ENCODE data around the gene KCNN3.

The KCNN3 gene

DNA sequence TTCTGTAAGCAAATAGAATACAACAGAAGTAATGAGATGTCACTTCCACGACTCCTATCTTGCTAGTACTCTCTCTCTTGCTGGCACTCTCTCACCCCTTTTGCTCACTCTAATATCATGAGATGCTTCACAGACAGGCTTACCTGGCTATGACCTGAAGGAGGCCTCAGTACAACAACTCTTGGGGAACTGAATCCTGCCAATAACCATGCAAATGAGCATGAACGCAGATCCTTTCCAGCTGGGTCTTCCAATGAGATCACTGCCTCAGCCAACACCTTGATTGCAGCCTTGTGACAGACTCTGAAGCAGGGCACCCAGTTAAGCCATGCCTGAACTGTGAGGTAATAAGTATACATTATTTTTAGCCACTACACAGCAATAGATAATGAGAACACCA lies 209.0 kb downstream of the KCNN3 start:
- DNase-seq (ENCODE audit: low read depth in 2 of 2) = no peak

DNA sequence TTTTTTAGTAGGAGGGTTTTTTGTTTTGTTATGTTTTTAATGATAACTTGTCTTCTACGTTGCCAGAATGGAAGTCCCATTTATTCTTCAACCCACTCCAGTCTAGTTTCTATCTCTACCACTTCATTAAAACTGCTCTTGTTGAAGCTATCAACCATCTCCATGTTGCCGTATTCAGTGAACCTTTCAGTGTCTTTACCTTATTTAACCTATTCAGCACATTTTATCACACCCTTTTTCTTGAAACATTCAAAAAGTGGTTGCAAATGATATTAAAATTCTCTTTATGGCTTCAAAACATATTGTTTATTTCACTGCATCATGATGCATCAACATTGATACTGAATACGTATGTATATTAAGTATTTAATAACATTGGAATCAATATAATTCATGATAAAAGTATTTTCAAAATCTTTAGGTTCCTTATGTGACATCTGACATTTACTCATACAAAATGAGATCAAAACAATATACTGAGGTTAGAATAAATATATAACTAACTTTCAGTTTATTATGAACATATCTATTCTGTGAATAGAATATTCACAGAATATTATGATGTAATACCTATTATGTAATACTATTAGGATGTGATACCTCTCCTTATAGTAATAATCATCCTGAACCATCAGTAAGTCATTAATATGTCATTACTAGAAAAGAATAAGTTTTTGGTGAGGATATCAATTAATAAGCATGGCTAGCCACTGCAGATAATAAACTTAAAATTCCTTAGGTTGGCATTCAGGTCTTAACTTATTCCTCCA lies 210.1 kb downstream of the KCNN3 start:
- DNase-seq (ENCODE audit: low read depth in 2 of 2) = no peak

DNA sequence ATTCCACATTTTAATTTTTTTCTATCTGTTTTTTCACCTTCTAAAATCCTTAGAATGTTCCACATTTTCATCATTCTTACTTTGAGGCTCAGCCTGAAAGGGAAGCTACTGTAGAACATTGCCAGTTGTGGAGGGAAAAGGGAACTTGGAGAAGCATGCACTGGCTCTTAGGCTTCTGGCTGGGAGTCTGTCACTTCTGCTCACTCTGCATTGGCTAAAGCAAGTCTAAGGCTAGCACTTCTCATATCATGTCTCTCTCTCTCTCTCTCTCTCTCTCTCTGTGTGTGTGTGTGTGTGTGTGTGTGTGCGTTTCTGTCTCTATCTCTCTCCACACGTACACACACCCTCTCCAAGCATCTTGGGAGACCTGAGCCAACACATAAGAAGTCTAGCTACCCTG lies 212.5 kb downstream of the KCNN3 start:
- no peak for DNase-seq (ENCODE audit: low read depth in 2 of 2)

DNA sequence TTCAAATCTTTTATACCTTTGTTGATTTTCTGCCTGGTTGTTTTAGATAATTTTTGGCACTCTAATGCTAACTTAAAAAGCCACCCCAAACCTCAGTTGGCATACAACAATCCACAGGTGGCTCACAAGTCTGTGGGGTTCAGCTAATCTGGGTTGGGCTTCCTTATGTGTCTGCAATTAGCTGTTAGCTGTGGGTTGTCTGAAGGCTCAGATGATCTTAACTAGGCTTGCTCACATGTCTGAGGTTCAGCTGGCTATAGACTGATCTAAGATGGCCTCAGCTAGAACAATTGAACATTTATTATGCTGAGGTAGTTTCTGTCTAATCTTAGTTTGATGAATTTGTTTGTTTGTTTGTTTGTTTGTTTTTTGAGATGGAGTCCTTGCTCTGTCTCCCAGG lies 217.2 kb downstream of the KCNN3 start:
- DNase-seq (ENCODE audit: low read depth in 2 of 2) = no peak

Measured in stimulated activated CD4-positive, alpha-beta T cell treated with anti-CD3 and anti-CD28 coated beads, Interleukin-15, amount 100 ng/mL, for 48 hours (primary cell).